SK-N-SH (cell line): Measurements from ENCODE around the gene LRRC34.

Experiments
- CTCF ChIP-seq: fragments of 200-600 bp; sonication (generic); IDR thresholded peaks from 2 replicates; pipeline ENCODE4 v1.6.1; 2017; ENCODE audit warnings: antibody characterized with exemption, mild to moderate bottlenecking, moderate library complexity
- ELF1 ChIP-seq: IDR thresholded peaks from 2 replicates; pipeline ENCODE4 v1.4.0; 2012
- EZH2phosphoT487 ChIP-seq: fragments of 200-600 bp; sonication (generic); IDR thresholded peaks from 2 replicates; pipeline ENCODE4 v1.6.1; 2017; ENCODE audit warnings: low read depth, mixed run types, mild to moderate bottlenecking, antibody characterized with exemption, moderate library complexity, borderline replicate concordance
- FOXJ3 ChIP-seq: sonication (generic); formaldehyde crosslinking; IDR thresholded peaks from 2 replicates; pipeline ENCODE4 v1.5.1; 2020; ENCODE audit warnings: mild to moderate bottlenecking, missing genetic modification reagents
- GABPA ChIP-seq: IDR thresholded peaks from 2 replicates; pipeline ENCODE4 v1.4.0; 2012; ENCODE audit warnings: low read depth, mild to moderate bottlenecking
- NFIC ChIP-seq: IDR thresholded peaks from 2 replicates; pipeline ENCODE4 v1.4.0; 2012; ENCODE audit warnings: borderline replicate concordance
- RAD21 ChIP-seq: IDR thresholded peaks from 2 replicates; pipeline ENCODE4 v1.6.1; 2012; ENCODE audit warnings: mild to moderate bottlenecking, low read length
- RCOR1 ChIP-seq: fragments of 150-350 bp; IDR thresholded peaks from 2 replicates; pipeline ENCODE4 v1.6.1; 2017; ENCODE audit warnings: antibody characterized with exemption, low read length
- REST ChIP-seq: IDR thresholded peaks from 2 replicates; pipeline ENCODE4 v1.6.1; 2012; ENCODE audit warnings: mild to moderate bottlenecking, low read depth, low read length, moderate library complexity
- RFX5 ChIP-seq: IDR thresholded peaks from 2 replicates; pipeline ENCODE4 v1.6.1; 2012; ENCODE audit warnings: mild to moderate bottlenecking, improper control_type of control experiment, low read length
- TAF1 ChIP-seq: IDR thresholded peaks from 2 replicates; pipeline ENCODE4 v1.6.1; 2012; ENCODE audit warnings: low read depth, mild to moderate bottlenecking, low read length, moderate library complexity, borderline replicate concordance
- USF2 ChIP-seq: fragments of 150-350 bp; IDR thresholded peaks from 2 replicates; pipeline ENCODE4 v1.6.1; 2017; ENCODE audit warnings: antibody characterized with exemption, low read length, low read depth, borderline replicate concordance

GRCh38 chr3:169804681-169805080, 8.0 kb downstream of the LRRC34 start:
- TF ChIP-seq NFIC (no peak), TAF1 (no peak), USF2 (no peak), CTCF (no peak), RCOR1 (no peak), GABPA (no peak), ELF1 (no peak), FOXJ3 (CRISPR knock-in tag) (no peak), REST (no peak), RAD21 (no peak), RFX5 (no peak), EZH2phosphoT487 (no peak)
